ENCODE measurements around the gene FLNB. TPM values are rescaled to one million over a fixed set of nuclear protein-coding genes. Genes with fewer than 3 reads are reported as not detected.
A peak's percentile ranks its signal among the peaks of the same experiment; 100 is the strongest.

FLNB gene
- total and polyA plus RNA-seq, 9 of the 15 experiments (the other 6 are each of a cell fraction or from before 2014, with no cell fraction given): 9.4 to 48.1 (median 25.6) TPM

- no peak for TF ChIP-seq ZBTB40 (IDR thresholded peaks at IDR 0.05)
- no peak for TF ChIP-seq ZBTB40 (CRISPR knock-in tag; IDR thresholded peaks at IDR 0.05)
- no peak for TF ChIP-seq FOSL1 (tag; conservative IDR thresholded peaks at IDR 0.05)
- TF ChIP-seq SAFB2 (IDR thresholded peaks at IDR 0.05; ENCODE audit: borderline replicate concordance, low read depth, low read length, severe bottlenecking): no peak
- TF ChIP-seq COPS2 (conservative IDR thresholded peaks at IDR 0.05): no peak
- no peak for TF ChIP-seq MAFG (tag; conservative IDR thresholded peaks at IDR 0.05)
- no peak for TF ChIP-seq CREB1 (IDR thresholded peaks at IDR 0.05)
- no peak for TF ChIP-seq CREB1 (CRISPR knock-in tag; IDR thresholded peaks at IDR 0.05)
- no peak for TF ChIP-seq ZNF184 (CRISPR knock-in tag; IDR thresholded peaks at IDR 0.05)
- peak; percentile 15; the same call in 1 of the 2 replicates for TF ChIP-seq VEZF1 (CRISPR knock-in tag; IDR thresholded peaks at IDR 0.05)
- TF ChIP-seq SOX6 (IDR thresholded peaks at IDR 0.05): 0 out of 2 replicates have a peak, but pooled peaks have one; percentile 15
- TF ChIP-seq PHF21A (IDR thresholded peaks at IDR 0.05; ENCODE audit: borderline replicate concordance, low read depth): no peak
- no peak for TF ChIP-seq ZNF41 (CRISPR knock-in tag; conservative IDR thresholded peaks at IDR 0.05)
- no peak for TF ChIP-seq ARID3B (CRISPR knock-in tag; IDR thresholded peaks at IDR 0.05; ENCODE audit: borderline replicate concordance)
- no peak for TF ChIP-seq SRSF1 (IDR thresholded peaks at IDR 0.05; ENCODE audit: low read depth, low read length)
These were observed 164.9 kb downstream of the FLNB start (continued) for GRCh38 chr3:58173029-58173668.

Measured in K562 (cell line).